Prostate gland (tissue), 2 donors: ENCODE measurements around the gene TMUB1.

Experiments
- CTCF ChIP-seq, 4 experiments: fragments of 200-600 bp in 2 of 4; fragments of 450-650 bp in 2 of 4; sonication (generic) in 2 of 4; IDR thresholded peaks; 1 replicate in 3 of 4; 2 replicates in 1 of 4; pipeline ENCODE4 v1.5.1; 2016 to 2019; ENCODE audit warnings: antibody characterized with exemption in 4 of 4, mild to moderate bottlenecking in 2 of 4, moderate library complexity in 2 of 4
- POLR2A ChIP-seq: fragments of 450-650 bp; IDR thresholded peaks from one replicate; pipeline ENCODE4 v1.6.1; 2016; ENCODE audit warnings: antibody characterized with exemption, mild to moderate bottlenecking
- POLR2AphosphoS5 ChIP-seq: sonication (generic); formaldehyde crosslinking; IDR thresholded peaks from one replicate; pipeline ENCODE4 v1.6.1; 2017; ENCODE audit warnings: antibody characterized with exemption

GRCh38 chr7:151123158-151123821 is 40.0 kb upstream of the TMUB1 start:
- TF ChIP-seq CTCF (IDR thresholded peaks at IDR 0.05) (no peak), POLR2AphosphoS5 (no peak), POLR2A (no peak)
